Osteocyte (in vitro differentiated cells): ENCODE measurements around the gene OOSP3. TPM values are rescaled to one million over a fixed set of nuclear protein-coding genes. Genes with fewer than 3 reads are reported as not detected.

Experiments
- DNase-seq: peaks from one replicate; pipeline ENCODE4 v3.0.0; 2021; ENCODE audit warnings: mixed read lengths; ENCODE audit not compliant: unreplicated experiment; ENCODE audit errors: extremely low spot score
- H3K27ac Mint-ChIP-seq: one replicate; pipeline ENCODE4 v1.8.0; 2021; ENCODE audit warnings: mild to moderate bottlenecking, mixed read lengths; ENCODE audit not compliant: unreplicated experiment
- H3K27me3 Mint-ChIP-seq: one replicate; pipeline ENCODE4 v1.8.0; 2021; ENCODE audit warnings: mixed read lengths; ENCODE audit not compliant: unreplicated experiment
- H3K36me3 Mint-ChIP-seq: one replicate; pipeline ENCODE4 v1.8.0; 2021; ENCODE audit warnings: mixed read lengths; ENCODE audit not compliant: unreplicated experiment
- H3K4me1 Mint-ChIP-seq: one replicate; pipeline ENCODE4 v1.8.0; 2021; ENCODE audit warnings: mixed read lengths; ENCODE audit not compliant: unreplicated experiment
- H3K4me3 Mint-ChIP-seq: one replicate; pipeline ENCODE4 v1.8.0; 2021; ENCODE audit warnings: mild to moderate bottlenecking, moderate library complexity, mixed read lengths; ENCODE audit not compliant: unreplicated experiment
- H3K9me3 Mint-ChIP-seq: one replicate; pipeline ENCODE4 v1.8.0; 2021; ENCODE audit warnings: mixed read lengths; ENCODE audit not compliant: unreplicated experiment
- total RNA-seq: library from RNA; stranded (reverse); gene quantifications from 2 replicates; pipeline ENCODE4 v1.2.1, GENCODE V29; 2021
- TF ChIP-seq, protein P1 (sequence below): fragments of 200-600 bp; sonication (generic); IDR thresholded peaks from 2 replicates; pipeline ENCODE4 v1.5.0; 2021; ENCODE audit warnings: antibody characterized with exemption, mild to moderate bottlenecking, moderate library complexity

Gene OOSP3
- total RNA-seq, 1 donor from 2014 or later, result not detected

DNA sequence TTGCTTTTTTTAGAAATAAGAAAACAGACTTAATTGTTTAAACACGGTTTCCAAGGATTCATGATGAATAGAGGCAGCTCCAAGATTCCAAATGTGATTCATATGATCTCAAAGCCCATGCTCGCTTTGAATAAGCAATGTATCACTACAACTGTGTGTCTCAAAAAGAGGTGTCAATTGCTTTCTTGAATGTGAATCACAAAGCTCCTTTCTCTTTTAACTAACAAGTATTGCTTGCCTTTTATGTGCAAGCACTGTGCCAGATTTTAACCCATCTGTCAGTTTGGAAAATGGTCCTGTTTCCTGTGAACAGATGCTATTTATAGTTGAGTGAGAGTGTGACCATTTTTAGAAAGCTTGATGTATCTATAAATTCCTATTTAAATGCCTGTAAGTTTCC, 66.1 kb downstream of the OOSP3 start:
- DNase-seq, result no peak
- Mint-ChIP-seq H3K27ac (no peak overlapping the region), H3K36me3 (no peaks in the 10 kb centered on the region), H3K4me1 (no peaks in the 10 kb centered on the region), H3K4me3 (no peak overlapping the region), H3K27me3 (no peaks in the 10 kb centered on the region), H3K9me3 (no peaks in the 10 kb centered on the region)
- TF ChIP-seq, protein P1, sequence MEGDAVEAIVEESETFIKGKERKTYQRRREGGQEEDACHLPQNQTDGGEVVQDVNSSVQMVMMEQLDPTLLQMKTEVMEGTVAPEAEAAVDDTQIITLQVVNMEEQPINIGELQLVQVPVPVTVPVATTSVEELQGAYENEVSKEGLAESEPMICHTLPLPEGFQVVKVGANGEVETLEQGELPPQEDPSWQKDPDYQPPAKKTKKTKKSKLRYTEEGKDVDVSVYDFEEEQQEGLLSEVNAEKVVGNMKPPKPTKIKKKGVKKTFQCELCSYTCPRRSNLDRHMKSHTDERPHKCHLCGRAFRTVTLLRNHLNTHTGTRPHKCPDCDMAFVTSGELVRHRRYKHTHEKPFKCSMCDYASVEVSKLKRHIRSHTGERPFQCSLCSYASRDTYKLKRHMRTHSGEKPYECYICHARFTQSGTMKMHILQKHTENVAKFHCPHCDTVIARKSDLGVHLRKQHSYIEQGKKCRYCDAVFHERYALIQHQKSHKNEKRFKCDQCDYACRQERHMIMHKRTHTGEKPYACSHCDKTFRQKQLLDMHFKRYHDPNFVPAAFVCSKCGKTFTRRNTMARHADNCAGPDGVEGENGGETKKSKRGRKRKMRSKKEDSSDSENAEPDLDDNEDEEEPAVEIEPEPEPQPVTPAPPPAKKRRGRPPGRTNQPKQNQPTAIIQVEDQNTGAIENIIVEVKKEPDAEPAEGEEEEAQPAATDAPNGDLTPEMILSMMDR, result no peak

Other genes starting within 250 kb of the OOSP3 start
- gene PATL1, start 209.7 kb upstream of the OOSP3 start, total RNA-seq, result 39.3 and 40.0 TPM in 2 replicates
- gene OR10V1, start 164.9 kb upstream of the OOSP3 start, total RNA-seq, result not detected in 2 replicates
- 16.5 and 17.8 TPM in 2 replicates for gene STX3, start 123.4 kb upstream of the OOSP3 start, total RNA-seq
- gene MRPL16, start 68.0 kb upstream of the OOSP3 start, total RNA-seq, result 36.5 and 42.0 TPM in 2 replicates
- gene CBLIF, start 33.3 kb upstream of the OOSP3 start, total RNA-seq, result not detected in 2 replicates
- gene TCN1, start 12.3 kb upstream of the OOSP3 start, total RNA-seq, result not detected in 2 replicates
- gene OOSP1, start 59.6 kb downstream of the OOSP3 start, total RNA-seq, result not detected in 2 replicates
- gene OOSP4A, start 85.3 kb downstream of the OOSP3 start, total RNA-seq, result not detected in 2 replicates
- not detected in 2 replicates for gene OOSP4B, start 138.4 kb downstream of the OOSP3 start, total RNA-seq
- gene OOSP2, start 161.6 kb downstream of the OOSP3 start, total RNA-seq, result not detected in 2 replicates
- gene MS4A3, start 177.9 kb downstream of the OOSP3 start, total RNA-seq, result not detected in 2 replicates
- not detected in 2 replicates for gene MS4A2, start 209.9 kb downstream of the OOSP3 start, total RNA-seq